Tibial nerve (tissue), 4 donors: ENCODE measurements around the gene WDHD1. TPM values are rescaled to one million over a fixed set of nuclear protein-coding genes. Genes with fewer than 3 reads are reported as not detected.

Experiments
- DNase-seq, 2 donors: peaks; one replicate each; pipeline ENCODE4 v3.0.0-alpha.2; 2019; ENCODE audit warnings: low spot score in 2 of 2
- H3K27ac ChIP-seq, 4 donors: fragments of 200-600 bp; sonication (generic) in 3 of 4; one replicate each; pipeline ENCODE4 v1.5.1; 2017 to 2019; ENCODE audit warnings: mild to moderate bottlenecking in 1 of 4
- H3K27me3 ChIP-seq, 2 donors: fragments of 200-600 bp; sonication (generic) in 1 of 2; one replicate each; pipeline versions ENCODE4 v1.5.1 to v1.6.0; 2017 to 2019
- H3K36me3 ChIP-seq, 3 donors: fragments of 200-600 bp; sonication (generic); one replicate each; pipeline ENCODE4 v1.5.1; 2018 to 2019
- H3K4me1 ChIP-seq, 4 donors: fragments of 200-600 bp; sonication (generic) in 3 of 4; one replicate each; pipeline ENCODE4 v1.5.1; 2017 to 2019
- H3K4me3 ChIP-seq, 4 donors: fragments of 200-600 bp; sonication (generic) in 3 of 4; one replicate each; pipeline ENCODE4 v1.5.1; 2017 to 2019; ENCODE audit warnings: mild to moderate bottlenecking in 1 of 4, moderate library complexity in 1 of 4
- H3K9me3 ChIP-seq, 4 donors: fragments of 200-600 bp; sonication (generic) in 3 of 4; one replicate each; pipeline ENCODE4 v1.5.1; 2017 to 2019
- CTCF ChIP-seq, 5 experiments: fragments of 200-600 bp in 3 of 5; fragments of 450-650 bp in 2 of 5; sonication (generic) in 3 of 5; IDR thresholded peaks; one replicate each; pipeline ENCODE4 v1.5.1; 2016 to 2019; ENCODE audit warnings: antibody characterized with exemption in 5 of 5, mild to moderate bottlenecking in 3 of 5, moderate library complexity in 2 of 5
- EP300 ChIP-seq, 2 donors: sonication (generic); formaldehyde crosslinking; IDR thresholded peaks; one replicate each; pipeline ENCODE4 v1.6.1; 2017; ENCODE audit warnings: antibody characterized with exemption in 2 of 2, mild to moderate bottlenecking in 1 of 2
- POLR2A ChIP-seq, 2 donors: fragments of 450-650 bp; IDR thresholded peaks; one replicate each; pipeline ENCODE4 v1.6.1; 2017; ENCODE audit warnings: antibody characterized with exemption in 2 of 2, mild to moderate bottlenecking in 2 of 2, moderate library complexity in 2 of 2
- WGBS, 2 donors: methylation state at CpG; one replicate each; pipeline ENCODE4 v1.1.5; 2018; 5-methylcytosine and 5-hydroxymethylcytosine counted together
- total RNA-seq, 4 donors: library from RNA; depleted of rRNA; stranded (reverse); fragments of >200 nt; gene quantifications; one replicate each; pipeline ENCODE4 v1.1.0, GENCODE V29; 2016

The WDHD1 gene
- total RNA-seq, 4 donors from 2014 or later, result 1.2 to 3.1 (median 1.9) TPM

- Histone ChIP-seq H3K36me3 (no peaks in the 10 kb centered on the region), H3K27me3 (no peaks in the 10 kb centered on the region), H3K9me3 (no peaks in the 10 kb centered on the region), H3K4me3 (no peak overlapping the region), H3K27ac (no peak overlapping the region), H3K4me1 (no peaks in the 10 kb centered on the region)
- no peak for TF ChIP-seq EP300 (IDR thresholded peaks at IDR 0.05)
- TF ChIP-seq CTCF (IDR thresholded peaks at IDR 0.05), result no peak
- TF ChIP-seq POLR2A (IDR thresholded peaks at IDR 0.05), result no peak
- DNase-seq, result no peak
- WGBS, 2 donors, result 84 to 89% methylated on average over 1 of the region's 1 CpG
These were observed 93.9 kb downstream of the WDHD1 start for GRCh38 chr14:54933006-54933405.

GRCh38 chr14:54931598-54932340 is 95.1 kb downstream of the WDHD1 start:
- no peaks in the 10 kb centered on the region for H3K9me3 ChIP-seq
- DNase-seq, result no peak
- H3K4me1 ChIP-seq, result no peaks in the 10 kb centered on the region
- H3K36me3 ChIP-seq, result no peaks in the 10 kb centered on the region
- H3K27me3 ChIP-seq, result no peaks in the 10 kb centered on the region
- no peak overlapping the region for H3K4me3 ChIP-seq
- no peak for TF ChIP-seq CTCF (IDR thresholded peaks at IDR 0.05)
- no peak for TF ChIP-seq EP300 (IDR thresholded peaks at IDR 0.05)
- no peak for TF ChIP-seq POLR2A (IDR thresholded peaks at IDR 0.05)
- no peak overlapping the region for H3K27ac ChIP-seq
- WGBS, 2 donors, result 91 to 93% methylated on average over 3 of the region's 3 CpGs

- H3K27ac ChIP-seq, result no peak overlapping the region
- 93 to 96% methylated on average over 1 of the region's 1 CpG for WGBS, 2 donors
- H3K27me3 ChIP-seq, result no peaks in the 10 kb centered on the region
- DNase-seq, result no peak
- H3K36me3 ChIP-seq, result no peaks in the 10 kb centered on the region
- no peak overlapping the region for H3K4me3 ChIP-seq
- TF ChIP-seq POLR2A (IDR thresholded peaks at IDR 0.05) (no peak), CTCF (IDR thresholded peaks at IDR 0.05) (no peak), EP300 (IDR thresholded peaks at IDR 0.05) (no peak)
- H3K4me1 ChIP-seq, result no peaks in the 10 kb centered on the region
- no peaks in the 10 kb centered on the region for H3K9me3 ChIP-seq
These were observed 95.8 kb downstream of the WDHD1 start for GRCh38 chr14:54931101-54931500.

GRCh38 chr14:54929556-54929955 is 97.3 kb downstream of the WDHD1 start:
- Histone ChIP-seq H3K4me1 (no peaks in the 10 kb centered on the region), H3K27me3 (no peaks in the 10 kb centered on the region), H3K4me3 (no peak overlapping the region), H3K27ac (no peak overlapping the region), H3K36me3 (no peaks in the 10 kb centered on the region), H3K9me3 (no peaks in the 10 kb centered on the region)
- DNase-seq, result no peak
- TF ChIP-seq POLR2A (IDR thresholded peaks at IDR 0.05) (no peak), CTCF (IDR thresholded peaks at IDR 0.05) (no peak), EP300 (IDR thresholded peaks at IDR 0.05) (no peak)

GRCh38 chr14:54928216-54928615 is 98.7 kb downstream of the WDHD1 start:
- DNase-seq, result no peak
- Histone ChIP-seq H3K27me3 (no peaks in the 10 kb centered on the region), H3K4me3 (no peak overlapping the region), H3K4me1 (no peaks in the 10 kb centered on the region), H3K9me3 (no peaks in the 10 kb centered on the region), H3K27ac (no peak overlapping the region), H3K36me3 (no peaks in the 10 kb centered on the region)
- no peak for TF ChIP-seq CTCF (IDR thresholded peaks at IDR 0.05)
- no peak for TF ChIP-seq POLR2A (IDR thresholded peaks at IDR 0.05)
- no peak for TF ChIP-seq EP300 (IDR thresholded peaks at IDR 0.05)
